Stimulated activated CD8-positive, alpha-beta memory T cell treated with anti-CD3 and anti-CD28 coated beads, Interleukin-12 subunit alpha, Interleukin-12 subunit beta, amount 100 ng/mL, for 1 hour (primary cell): Measurements from ENCODE around the gene SPRED2.

ENCODE experiments used
- DNase-seq: peaks from one replicate; pipeline ENCODE4 v3.0.0-alpha.2; 2020; ENCODE audit warnings: low read depth

The SPRED2 gene

DNA sequence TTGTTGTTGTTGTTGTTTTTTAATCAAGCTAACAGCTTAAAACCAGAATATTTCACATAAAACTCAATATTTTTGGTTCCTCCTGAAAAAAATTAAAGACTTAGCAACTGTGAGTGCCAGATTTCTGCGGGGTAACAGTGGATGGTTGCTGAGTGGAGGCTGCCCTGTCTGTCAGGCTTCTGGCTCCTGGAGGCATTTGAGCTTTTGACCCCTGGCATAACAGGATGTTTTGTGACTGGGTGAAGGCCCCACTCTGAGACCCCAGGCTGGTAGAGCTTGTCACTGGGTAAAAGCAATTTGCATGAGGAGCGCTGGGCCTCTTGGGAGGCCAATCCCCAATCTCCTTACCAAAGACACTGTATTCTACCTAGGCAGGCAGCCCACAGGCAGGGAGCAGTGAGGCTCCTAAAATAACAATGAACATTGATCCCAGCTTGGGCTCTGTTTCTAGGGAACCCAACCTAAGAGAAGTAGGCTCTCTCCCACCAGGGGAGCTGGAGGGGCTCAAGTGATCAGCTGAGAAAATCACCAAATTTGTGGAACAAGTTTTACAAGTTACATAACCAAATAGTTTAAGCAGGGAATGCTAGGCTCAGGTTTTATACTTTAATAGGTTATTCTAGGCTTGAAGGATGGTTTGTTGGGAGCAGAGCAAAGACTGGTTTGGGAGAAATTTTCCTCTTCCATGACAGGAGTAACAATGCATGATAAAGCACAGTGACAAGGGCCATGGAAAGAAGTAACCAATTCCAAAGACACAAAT, 5.9 kb upstream of the SPRED2 start:
- DNase-seq, result no peak

DNA sequence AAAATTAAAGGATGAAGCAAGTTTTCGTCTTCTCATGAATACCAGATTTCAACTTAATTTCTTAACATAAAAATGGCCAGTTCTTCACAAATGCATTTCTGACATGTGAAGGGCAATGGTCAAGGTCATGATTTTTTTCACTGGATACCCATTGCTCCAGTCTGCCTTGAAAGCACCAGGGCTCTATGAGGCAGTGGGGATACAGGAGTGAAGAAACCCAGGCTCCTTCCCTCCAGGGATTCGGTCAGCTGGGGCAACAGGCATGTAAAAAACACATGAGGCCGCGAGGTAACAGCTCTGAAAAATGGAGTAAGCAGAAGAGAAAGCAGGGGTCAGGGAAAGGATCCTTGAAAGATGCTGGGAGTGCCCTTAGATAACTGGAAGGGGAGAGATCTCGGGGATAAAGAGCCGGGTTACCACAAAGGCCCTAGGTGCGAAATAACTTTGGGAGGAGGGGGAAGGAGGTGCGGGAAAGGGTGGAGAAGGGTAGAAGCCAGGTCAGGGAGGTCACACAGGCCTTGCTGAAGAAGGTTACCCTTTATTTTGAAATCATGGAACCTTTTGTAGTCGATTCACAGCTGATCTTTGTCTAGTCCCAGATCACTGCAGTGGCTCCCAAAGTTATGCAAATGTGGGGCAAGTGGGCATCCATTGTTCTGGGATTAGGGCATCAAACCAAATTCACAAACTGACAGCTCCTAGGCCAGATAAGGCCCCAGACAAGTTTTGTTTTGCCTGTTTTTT, 5.2 kb upstream of the SPRED2 start:
- no peak for DNase-seq

DNA sequence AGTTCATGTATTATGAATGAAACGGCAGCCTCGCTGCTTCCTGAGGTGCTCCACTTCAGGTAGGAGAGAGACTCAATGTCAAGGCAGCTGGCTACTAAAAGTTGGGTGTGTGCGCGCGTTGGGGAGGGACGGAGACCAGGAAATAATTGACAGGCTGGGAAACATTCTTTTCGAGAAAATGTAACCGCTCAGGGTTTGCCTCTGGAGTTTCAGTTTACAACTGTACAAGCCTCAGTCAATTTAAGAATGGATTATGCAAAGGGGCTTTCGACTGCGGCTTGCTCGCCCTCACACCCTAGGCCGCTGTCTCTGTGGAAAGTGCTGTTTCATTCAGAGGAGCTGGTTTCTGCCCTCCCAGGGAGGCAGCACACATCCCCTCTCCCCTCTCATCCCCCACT, 4.4 kb upstream of the SPRED2 start:
- no peak for DNase-seq

DNA sequence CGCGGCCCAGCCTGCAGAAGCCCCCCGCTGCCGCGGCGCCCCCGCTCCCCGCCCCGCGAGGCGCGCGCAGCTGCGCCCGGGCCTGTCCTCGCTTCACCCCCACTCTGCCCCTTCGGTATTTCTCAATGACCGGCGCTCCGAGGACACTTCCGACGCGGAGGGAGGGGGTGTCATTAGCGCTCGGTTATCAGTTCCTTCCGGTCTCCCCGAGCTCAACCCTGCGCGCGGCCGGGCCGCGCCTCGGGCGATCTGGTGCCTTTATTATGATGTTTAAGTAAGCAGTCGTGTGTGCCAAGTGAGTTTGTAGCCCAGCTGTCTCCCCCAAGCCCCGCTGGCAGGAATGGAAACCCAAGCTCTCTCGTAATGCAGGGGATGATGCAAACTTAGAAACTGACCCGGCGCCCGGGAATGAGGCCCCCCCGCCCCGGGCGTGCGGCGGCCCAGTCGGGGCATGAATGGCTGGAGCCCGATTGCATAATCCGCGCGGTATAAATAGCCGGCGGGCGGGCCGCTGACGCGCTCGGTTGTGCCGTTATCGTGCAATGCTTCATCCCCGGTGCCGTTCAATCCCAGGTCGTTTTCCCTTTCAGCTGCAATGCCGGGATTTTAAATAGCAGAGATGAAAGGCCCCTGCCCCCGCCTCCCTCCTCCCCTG, 3.9 kb upstream of the SPRED2 start:
- peak; percentile 6 for DNase-seq

DNA sequence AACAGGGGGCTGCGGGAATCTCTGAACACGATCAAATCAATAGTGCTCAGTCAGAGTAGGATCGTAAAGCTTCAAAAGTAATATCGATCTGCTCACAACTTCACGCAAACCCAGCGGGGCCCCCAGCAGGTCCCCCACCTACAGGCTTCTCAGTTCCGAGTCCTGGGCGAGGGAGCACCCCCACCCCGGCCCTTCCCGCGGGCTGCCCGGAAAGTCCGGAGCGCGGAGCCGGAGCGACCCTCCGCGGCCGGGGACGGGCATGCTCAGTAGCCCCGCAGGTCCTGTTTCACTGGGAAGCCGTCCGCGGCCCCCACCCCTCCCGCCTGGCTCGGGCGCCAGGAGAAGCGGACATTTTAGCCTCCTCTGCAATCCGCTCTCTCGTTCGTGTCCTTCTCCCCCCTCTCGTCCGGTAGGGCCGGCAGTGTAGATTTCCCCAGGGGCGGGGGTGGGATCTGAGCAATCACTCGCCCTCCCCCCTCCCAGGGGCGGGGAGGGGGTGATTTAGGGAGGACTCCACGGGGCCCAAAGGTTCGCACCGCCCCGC, 3.3 kb upstream of the SPRED2 start:
- no peak for DNase-seq

DNA sequence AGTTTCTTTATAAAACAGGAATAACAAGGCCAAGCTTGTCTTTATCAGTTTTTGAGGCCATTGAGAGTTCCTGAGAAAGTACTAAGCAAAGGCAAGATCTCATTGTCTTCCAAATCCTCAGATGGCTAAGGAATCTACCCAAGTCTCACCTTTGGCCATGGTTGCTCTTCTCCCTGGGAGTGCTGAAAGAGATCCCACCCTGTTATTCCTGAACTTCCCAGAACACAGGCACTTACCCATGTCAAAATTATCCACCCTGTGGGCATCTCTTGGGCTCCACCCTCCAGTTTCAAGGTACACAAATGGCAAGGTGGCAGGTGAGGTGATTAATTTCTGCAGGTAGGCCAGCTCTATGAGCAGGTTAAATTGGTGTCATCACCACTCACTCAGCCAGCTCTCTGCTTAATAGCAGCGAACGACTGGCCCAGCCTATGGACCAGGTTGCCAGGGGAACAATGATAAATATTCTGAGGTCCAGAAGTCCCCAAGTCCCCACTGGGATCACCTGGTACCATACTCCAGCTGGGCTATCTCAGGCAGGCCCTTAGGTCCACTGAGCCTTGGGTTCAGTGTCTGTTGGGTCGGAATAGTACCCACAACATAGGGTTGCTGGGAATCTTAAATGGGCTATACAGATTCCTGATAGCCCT, 2.3 kb upstream of the SPRED2 start:
- no peak for DNase-seq

DNA sequence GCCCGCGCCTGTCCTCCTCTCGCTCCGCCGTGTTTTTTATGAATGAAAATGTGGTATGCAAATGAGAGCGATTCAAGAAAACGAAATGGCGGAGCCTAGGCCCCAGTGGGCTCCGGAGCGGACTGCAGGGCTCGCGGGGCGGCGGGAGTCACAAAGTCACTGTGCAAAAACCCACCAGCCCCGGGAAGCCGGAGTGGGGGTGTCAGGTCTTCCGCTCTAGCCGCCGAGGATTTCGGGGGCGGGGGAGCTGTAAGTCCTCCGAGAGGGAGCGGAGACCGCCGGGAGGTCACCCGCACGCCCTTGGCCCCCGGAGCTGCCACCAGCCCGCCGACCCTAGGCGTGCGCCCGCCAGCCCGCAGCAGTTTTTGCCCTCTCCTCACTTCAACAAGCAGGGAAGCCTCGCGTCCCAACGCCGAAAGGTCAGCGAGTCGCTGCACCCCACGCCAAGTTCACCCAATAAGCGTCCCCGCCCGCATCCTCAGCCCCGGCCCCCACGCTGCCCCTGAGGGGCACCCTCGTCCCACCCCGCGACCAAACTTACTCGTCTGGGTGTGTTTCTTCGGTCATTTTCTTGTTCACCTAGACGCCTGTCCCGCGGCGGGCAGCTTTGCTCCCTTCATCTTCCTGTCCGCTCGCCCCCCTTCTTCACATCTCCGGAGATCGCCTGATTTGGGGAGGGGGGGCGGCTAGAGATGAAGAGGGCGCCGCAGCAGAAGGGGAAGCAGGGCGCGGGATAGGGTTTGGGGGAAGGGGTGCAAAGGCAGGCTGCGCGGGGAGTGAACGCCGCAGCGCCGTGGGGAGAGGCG, 775 bp downstream of the SPRED2 start:
- peak; percentile 23 for DNase-seq

DNA sequence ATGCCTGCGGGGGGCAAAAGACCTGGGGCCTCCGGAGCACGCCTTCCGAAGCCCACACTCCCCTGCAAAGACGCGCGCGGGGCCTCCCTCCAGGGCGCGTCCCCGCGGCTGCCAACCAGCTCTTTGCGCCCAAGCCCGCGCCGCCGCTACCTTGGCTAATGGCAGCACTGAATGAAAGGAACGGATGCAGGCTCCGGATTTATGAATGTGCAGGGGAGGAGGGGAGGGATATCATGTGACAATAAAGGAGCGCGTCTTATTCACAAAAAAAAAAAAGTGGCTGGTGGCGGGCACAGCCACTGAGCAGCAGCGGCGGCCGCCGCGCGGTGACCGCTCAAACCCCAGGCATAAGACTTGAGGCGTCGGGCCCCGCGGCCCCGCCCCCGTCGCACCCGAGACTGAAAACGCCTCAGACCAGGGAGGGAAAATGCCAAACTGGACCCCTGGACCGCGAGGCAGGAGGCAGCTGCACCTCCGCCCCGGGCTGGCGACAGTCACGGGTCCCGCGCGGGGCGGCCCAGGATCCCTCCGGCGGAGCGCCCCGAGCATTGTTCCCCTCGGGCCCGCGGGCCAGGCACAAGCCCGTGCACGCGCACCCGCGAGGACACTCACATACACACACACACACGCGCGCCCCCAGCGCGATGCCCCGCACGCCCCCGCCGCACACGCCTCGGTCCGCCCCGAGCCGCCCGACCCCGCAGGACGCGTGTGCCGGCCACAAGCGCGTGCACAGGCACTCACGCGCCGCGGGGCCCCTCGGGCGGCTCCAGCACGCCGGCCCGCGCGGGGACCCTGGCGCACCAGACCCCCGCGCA, 1.6 kb downstream of the SPRED2 start:
- DNase-seq, result peak; percentile 29

DNA sequence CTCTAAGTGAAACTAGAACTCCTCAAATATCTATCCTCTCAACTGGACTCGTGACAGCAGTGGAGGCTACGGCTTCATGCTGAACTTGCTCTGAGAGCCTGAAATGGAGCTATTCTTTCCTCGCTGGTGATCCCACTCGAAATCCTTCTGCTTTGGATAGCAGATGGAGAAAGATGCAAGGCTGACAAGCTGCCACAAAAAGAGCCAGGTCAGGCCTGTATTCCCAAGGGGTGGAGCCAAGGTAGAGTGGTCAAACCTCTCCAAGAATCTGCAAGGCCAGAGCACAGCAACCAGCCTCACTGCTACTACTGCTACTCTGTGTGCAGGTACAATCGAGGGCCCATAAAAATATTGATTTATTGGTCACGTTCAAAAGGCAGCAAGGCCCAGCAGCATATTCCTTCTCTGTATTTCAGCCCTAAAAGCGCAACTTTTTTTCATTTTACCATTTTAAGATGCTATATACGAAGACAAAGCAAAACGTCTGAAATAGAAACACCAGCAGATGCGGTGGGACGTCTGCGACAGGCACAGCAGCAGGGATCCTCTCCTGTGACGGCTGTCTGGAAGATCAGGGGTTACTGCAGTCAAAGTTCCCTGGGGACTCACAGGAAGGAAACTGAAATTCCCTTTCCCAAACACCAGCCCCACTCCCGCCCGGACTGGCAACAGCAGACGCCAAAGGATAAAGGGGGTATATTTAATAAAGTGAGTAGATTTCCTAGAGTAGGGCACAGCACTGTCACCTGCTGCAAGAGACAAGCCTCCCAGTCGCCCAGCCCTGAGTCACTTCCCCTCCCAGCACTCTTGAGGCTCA, 2.4 kb downstream of the SPRED2 start:
- DNase-seq, result no peak

DNA sequence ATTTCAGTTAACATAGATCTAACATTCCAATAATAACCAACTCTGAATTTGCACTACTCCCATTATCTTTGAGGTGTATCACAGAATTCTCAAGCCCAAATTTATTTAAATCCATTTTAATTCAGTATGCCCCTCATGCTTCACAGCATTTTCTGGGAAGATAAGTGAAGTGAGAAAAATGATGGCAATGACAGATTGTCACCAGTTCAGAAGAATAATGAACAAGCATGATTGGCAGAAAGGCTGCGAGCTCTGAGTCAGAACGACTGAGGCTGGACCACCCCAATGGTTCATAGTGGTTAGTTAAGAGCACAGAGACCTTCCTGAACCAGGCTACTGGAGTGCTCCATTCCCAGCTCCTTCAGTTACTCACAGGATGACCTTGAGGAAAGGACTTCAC, 4.9 kb downstream of the SPRED2 start:
- no peak for DNase-seq

DNA sequence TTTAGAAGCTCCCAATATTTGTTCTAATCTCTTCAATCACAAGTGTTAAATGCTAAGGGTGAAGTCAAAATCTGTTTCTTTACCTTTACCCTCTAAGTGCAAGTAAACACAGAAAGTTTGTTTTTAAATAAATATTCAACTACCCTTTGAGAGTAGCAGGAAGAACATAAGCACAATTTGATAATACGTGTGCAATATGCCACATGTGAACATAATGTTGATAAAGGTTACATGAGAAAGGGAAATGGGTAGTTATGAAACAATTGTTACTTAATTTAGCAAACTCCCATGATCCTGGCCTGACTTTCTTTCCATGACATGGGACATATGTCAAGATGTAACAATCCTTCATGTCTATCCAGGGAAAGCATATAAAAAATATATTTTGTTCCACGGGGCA, 7.1 kb downstream of the SPRED2 start:
- no peak for DNase-seq

DNA sequence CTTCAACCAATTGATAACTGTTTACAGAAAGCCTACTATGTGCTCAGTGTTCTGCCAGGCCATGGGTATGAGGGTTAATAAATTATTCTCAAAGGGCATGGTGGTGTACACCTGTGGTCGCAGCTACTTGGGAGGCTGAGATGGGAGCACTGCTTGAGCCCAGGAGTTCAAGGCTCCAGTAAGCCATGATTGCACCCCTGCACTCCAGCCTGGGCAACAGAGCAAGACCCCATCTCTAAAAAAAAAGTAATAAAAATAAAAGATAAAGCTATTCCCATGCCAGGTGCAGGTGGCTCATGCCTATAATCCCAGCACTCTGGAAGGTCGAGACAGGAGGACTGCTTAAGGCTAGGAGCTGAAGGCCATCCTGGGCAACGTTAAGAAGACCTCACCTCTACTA, 8.0 kb downstream of the SPRED2 start:
- DNase-seq, result no peak

DNA sequence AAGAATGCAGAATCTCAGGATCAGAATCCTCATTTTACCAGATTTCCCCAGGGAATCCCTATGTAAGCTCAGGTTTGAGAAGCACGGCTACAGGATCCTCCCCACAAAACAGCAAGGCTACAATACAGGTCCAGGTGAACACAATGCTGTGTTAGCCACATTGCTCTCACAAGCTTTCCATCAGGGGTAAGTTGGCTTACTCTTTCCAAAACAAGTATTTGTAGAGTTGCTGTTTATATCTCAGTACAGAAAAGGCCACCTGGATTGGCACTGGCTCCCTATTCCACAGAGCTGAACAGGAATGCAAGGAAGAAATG, 11.0 kb downstream of the SPRED2 start:
- DNase-seq, result no peak

DNA sequence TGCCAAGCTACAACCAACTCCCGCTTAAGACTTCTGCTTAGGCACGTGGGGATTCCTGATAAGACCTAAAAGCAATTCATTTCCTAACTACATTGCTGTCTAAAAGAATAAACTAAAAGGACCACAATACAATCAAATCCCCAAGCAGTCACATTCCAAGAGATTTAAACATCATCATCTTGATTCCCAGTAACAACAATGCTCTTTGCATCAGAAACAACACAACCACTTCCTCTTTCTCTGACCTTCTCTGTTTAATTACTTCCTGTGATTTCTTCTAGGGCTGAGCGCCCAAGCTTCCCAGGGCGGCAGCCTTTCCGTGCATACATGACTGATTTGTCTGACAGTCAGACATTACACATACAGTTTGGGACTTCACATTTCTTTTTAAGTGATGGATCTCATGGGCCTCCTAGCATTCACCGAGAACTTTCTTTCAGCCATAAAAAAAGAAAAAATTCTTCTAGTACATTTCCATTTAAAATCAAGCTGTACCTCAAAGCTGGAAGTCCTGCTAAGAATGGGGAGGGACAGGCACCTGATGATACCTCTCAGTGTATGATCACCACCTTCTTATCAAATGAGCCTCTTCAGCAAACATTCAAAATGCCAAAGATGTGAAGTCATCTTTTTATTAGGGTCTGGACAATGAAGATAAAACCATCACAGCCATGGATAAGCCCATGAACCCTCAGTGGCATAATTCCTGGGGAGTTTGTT, 11.5 kb downstream of the SPRED2 start:
- no peak for DNase-seq

DNA sequence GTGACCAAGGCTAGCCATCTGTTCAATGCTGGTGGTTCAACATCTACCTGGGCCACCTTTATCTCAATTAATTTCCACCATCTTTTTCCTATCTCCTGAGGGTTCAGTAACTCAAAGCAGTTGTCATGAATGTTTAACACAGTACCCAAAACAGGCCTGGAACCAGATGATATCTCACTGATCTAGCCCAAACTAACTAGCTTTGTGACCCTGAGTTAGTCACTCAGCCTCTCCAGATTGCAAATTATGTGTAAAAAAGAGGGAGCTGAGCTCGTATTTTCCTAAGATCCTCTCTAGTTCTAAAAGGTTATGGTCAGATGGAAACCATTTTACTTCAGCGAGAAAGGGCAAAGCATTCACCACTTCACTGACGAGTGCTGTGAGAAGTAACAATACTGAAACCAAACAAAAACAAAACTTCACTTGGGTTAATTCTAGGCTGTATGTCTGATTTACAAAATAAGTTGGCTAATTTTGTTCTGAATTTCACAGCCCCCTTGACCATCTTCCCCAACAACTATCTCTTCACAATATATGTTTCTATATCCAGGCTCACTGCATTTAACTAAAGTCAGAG, 14.8 kb downstream of the SPRED2 start:
- no peak for DNase-seq

DNA sequence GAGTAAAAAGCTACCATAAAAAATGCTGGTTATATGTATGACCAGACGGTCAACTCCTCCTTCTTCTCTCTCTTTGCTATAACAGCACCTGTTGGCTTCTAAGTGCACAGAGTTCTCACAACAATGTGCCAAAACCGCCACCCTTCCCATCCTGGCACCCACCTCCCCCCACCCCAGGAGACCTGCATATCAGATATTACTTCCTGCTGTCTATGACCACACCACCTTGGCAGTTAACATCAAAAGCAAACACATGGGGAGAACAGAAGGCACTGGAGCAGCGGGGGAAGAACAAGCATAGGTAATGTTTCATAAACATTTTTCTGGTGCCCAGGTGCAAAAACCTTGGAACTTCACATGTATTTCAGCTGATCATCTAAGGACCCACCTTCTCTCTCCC, 15.5 kb downstream of the SPRED2 start:
- no peak for DNase-seq

DNA sequence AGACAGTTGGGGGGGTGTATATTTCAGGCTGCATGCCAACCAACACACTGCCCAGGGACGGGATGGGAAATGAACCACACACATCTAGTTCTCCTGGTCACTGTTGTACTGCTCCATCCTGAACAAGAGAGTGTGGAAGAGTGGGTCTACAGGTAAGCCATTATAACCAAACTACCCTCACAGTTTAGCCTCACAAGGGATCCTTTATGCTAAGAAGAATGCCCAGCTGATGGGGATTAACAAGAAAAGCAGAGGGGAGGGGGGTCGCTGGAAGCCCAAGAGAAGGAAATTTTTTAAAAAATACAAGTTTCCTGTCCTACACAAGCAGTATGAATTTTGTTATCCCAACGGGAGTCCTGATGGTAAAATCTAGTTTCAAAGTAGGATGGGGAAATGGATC, 16.1 kb downstream of the SPRED2 start:
- DNase-seq, result no peak

DNA sequence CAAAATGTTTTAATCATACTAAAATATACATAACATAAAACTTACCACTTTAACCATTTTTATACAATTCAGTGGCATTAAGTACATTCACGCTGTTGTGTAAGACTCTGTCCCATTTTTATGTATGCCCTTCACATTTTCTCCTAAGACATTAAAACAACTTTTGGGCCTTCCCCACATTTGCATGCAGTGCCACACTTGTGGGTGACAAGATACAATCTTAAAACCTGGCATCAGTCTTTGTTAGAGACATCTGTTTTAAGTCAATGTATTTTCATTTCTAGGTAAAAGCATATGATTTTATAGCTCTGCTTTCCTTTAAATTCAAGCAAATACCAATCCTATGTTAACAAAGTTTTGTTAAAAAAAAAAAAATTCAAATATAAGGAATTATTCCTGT, 17.3 kb downstream of the SPRED2 start:
- no peak for DNase-seq

DNA sequence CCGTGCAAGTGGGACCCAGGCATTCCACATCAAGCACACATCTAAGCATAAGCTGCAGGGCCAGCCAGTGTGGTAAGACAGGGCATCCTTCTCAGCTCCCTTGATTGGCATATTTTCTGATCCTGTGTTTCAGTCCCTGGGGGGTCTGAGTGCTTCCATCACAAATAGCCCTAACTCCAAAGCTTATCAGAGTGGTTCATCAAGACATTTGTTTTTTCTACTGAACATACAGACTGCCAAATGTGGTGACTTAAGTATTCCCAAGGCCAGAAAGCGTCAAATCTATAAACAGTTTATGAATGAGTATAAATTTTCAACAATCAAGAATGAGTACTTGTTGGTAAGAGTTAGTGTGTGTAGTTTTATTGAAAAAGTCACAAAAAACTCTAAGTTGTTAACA, 18.8 kb downstream of the SPRED2 start:
- no peak for DNase-seq
